ENCODE results near the gene TCEAL3.

Gene TCEAL3

GRCh38 chrX:103571121-103571520, 36.6 kb upstream of the TCEAL3 start:
- no peak for DNase-seq (ENCODE audit: low read depth)
- no peak for TF ChIP-seq CTCF (IDR thresholded peaks at IDR 0.05; ENCODE audit: low read depth, low read length)
- TF ChIP-seq MAX (IDR thresholded peaks at IDR 0.05; ENCODE audit: low read depth, low read length): no peak
- TF ChIP-seq MYC (IDR thresholded peaks at IDR 0.05; ENCODE audit: low read depth, low read length): no peak
- no peak for TF ChIP-seq POLR2A (IDR thresholded peaks at IDR 0.05; ENCODE audit: extremely low read depth, insufficient read length)

GRCh38 chrX:103571726-103572125, 36.0 kb upstream of the TCEAL3 start:
- TF ChIP-seq MAX (IDR thresholded peaks at IDR 0.05; ENCODE audit: low read depth, low read length) (no peak), CTCF (IDR thresholded peaks at IDR 0.05; ENCODE audit: low read depth, low read length) (no peak), POLR2A (IDR thresholded peaks at IDR 0.05; ENCODE audit: extremely low read depth, insufficient read length) (no peak), MYC (IDR thresholded peaks at IDR 0.05; ENCODE audit: low read depth, low read length) (no peak)
- no peak overlapping the region for H3K4me3 ChIP-seq (ENCODE audit: low read depth, low read length)
- DNase-seq (ENCODE audit: low read depth): no peak

More at GRCh38 chrX:103571121-103571520, 36.6 kb upstream of the TCEAL3 start:
- H3K4me3 ChIP-seq (ENCODE audit: low read depth, low read length): no peak overlapping the region

- TF ChIP-seq MYC (IDR thresholded peaks at IDR 0.05; ENCODE audit: low read depth, low read length) (no peak), POLR2A (IDR thresholded peaks at IDR 0.05; ENCODE audit: extremely low read depth, insufficient read length) (no peak), CTCF (IDR thresholded peaks at IDR 0.05; ENCODE audit: low read depth, low read length) (no peak), MAX (IDR thresholded peaks at IDR 0.05; ENCODE audit: low read depth, low read length) (no peak)
- H3K4me3 ChIP-seq (ENCODE audit: low read depth, low read length): no peak overlapping the region
- no peak for DNase-seq (ENCODE audit: low read depth)
Measured at GRCh38 chrX:103573202-103573601, 34.6 kb upstream of the TCEAL3 start.

- DNase-seq (ENCODE audit: low read depth): no peak
- TF ChIP-seq POLR2A (IDR thresholded peaks at IDR 0.05; ENCODE audit: extremely low read depth, insufficient read length) (no peak), CTCF (IDR thresholded peaks at IDR 0.05; ENCODE audit: low read depth, low read length) (no peak), MYC (IDR thresholded peaks at IDR 0.05; ENCODE audit: low read depth, low read length) (no peak), MAX (IDR thresholded peaks at IDR 0.05; ENCODE audit: low read depth, low read length) (no peak)
- no peak overlapping the region for H3K4me3 ChIP-seq (ENCODE audit: low read depth, low read length)
Measured at GRCh38 chrX:103584596-103584995, 23.2 kb upstream of the TCEAL3 start.

GRCh38 chrX:103585411-103586313, 22.1 kb upstream of the TCEAL3 start, which contains the start of gene TCEAL4:
Gene TCEAL4 (plus strand): TSS chrX:103585515. CDS start chrX:103586676, 1,161 bp downstream.
- DNase-seq (ENCODE audit: low read depth): no peak
- TF ChIP-seq POLR2A (IDR thresholded peaks at IDR 0.05; ENCODE audit: extremely low read depth, insufficient read length) (no peak), MYC (IDR thresholded peaks at IDR 0.05; ENCODE audit: low read depth, low read length) (no peak), MAX (IDR thresholded peaks at IDR 0.05; ENCODE audit: low read depth, low read length) (no peak), CTCF (IDR thresholded peaks at IDR 0.05; ENCODE audit: low read depth, low read length) (no peak)
- H3K4me3 ChIP-seq (ENCODE audit: low read depth, low read length): no peak within 1 kb of the TSS

All from NB4 (cell line).